ENCODE data around the gene SMG9.

SMG9 gene

DNA sequence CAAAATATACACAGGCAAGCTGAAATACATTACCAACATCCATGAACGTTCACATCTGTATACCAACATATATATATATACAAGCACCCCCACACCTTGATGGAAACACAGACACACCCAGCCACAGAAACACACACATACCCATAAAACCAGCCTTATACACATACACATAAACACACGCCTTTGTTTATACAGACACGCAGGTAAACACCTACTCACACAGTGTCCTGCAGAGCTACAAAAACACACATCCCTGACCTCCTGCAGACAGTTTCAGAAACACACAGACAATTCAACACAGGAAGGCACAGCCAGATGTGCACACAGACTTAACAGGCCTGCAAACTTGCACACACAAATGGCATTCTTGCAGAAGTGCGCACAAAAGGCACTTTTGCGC is 60.2 kb downstream of the SMG9 start:
- H3K27ac ChIP-seq, result no peak overlapping the region
- peaks cover 0 to 32% (median 7%) of the 10 kb centered on the region in 10 experiments; a peak in 18 of 20 replicates for H3K4me1 ChIP-seq
- no peaks in the 10 kb centered on the region for H4K20me1 ChIP-seq
- no peak overlapping the region for H3K4me3 ChIP-seq
- no peak for TF ChIP-seq Cebpa-rat (IDR thresholded peaks at IDR 0.05)
- H3K27me3 ChIP-seq, result no peaks in the 10 kb centered on the region
- 0 out of 22 replicates have a peak, but pooled peaks cover 0 to 7% (median 0%) of the 10 kb centered on the region in 11 experiments for H3K36me3 ChIP-seq
- peaks cover 39 to 54% (median 46%) of the 10 kb centered on the region in 11 experiments for H3K9me3 ChIP-seq (replicated peaks in 1 of 11)
- H3K4me2 ChIP-seq, result no peak overlapping the region
- H3K9ac ChIP-seq, result no peak overlapping the region

DNA sequence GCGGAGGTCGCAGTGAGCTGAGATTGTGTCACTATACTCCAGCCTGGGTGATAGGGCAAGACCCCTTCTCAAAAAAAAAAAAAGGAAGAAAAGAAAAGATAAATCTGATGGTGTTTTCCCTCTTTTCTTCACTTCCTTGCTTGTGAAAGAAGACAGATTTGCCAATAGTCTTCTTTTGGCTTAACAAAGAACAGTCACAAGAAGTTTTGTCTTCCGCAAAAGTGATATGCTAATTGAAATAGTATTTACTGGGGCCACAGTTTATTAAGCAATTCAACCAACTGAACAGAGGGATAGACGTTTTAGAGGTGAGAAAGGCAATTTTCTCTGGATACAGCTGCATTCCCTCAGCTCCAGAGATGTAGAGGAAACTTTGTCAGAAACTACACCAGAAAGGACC is 61.9 kb downstream of the SMG9 start:
- no peak for TF ChIP-seq Cebpa-rat (IDR thresholded peaks at IDR 0.05)
- Histone ChIP-seq H3K9me3 (replicated peaks in 1 of 11) (peaks cover 39 to 54% (median 46%) of the 10 kb centered on the region in 11 experiments), H3K4me3 (no peak overlapping the region), H3K27me3 (no peaks in the 10 kb centered on the region), H3K36me3 (0 out of 22 replicates have a peak, but pooled peaks cover 0 to 7% (median 0%) of the 10 kb centered on the region in 11 experiments), H3K27ac (peak overlapping the region in 3 of 11 experiments; percentile 14 to 50 (median 18); a peak in 3 of 22 replicates), H3K4me1 (peaks cover 0 to 33% (median 0%) of the 10 kb centered on the region in 10 experiments; a peak in 4 of 20 replicates), H4K20me1 (no peaks in the 10 kb centered on the region), H3K4me2 (peak overlapping the region in 2 of 11 experiments; percentile 46 to 62; a peak in 4 of 22 replicates), H3K9ac (peak overlapping the region in 1 of 11 experiments; percentile 27; a peak in 1 of 22 replicates)

DNA sequence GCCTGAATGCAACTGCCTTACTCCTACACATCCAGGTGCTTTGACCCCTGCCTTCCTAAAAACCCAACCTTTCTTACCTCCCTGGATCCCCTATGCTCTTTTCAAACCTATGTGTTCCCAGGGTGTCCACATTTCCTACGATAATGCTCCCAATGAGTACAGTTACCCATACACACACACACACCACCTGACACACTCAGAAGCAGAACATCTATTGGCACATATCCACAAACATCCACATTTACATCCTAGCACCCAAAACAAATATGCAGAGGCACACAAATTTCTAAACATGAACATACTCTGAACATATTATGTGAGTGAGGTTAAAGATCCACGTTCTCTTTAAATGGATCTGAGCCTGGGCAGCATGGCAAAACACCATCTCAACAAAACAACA is 62.4 kb downstream of the SMG9 start:
- Histone ChIP-seq H3K27ac (peak overlapping the region in 3 of 11 experiments; percentile 14 to 50 (median 18); a peak in 3 of 22 replicates), H3K4me1 (peaks cover 0 to 38% (median 0%) of the 10 kb centered on the region in 10 experiments; a peak in 4 of 20 replicates), H3K4me2 (peak overlapping the region in 2 of 11 experiments; percentile 46 to 62; a peak in 2 of 22 replicates), H4K20me1 (no peaks in the 10 kb centered on the region), H3K36me3 (0 out of 22 replicates have a peak, but pooled peaks cover 0 to 7% (median 0%) of the 10 kb centered on the region in 11 experiments), H3K9ac (no peak overlapping the region), H3K9me3 (replicated peaks in 1 of 11) (peaks cover 39 to 54% (median 46%) of the 10 kb centered on the region in 11 experiments), H3K4me3 (no peak overlapping the region), H3K27me3 (no peaks in the 10 kb centered on the region)
- TF ChIP-seq Cebpa-rat (IDR thresholded peaks at IDR 0.05), result no peak

DNA sequence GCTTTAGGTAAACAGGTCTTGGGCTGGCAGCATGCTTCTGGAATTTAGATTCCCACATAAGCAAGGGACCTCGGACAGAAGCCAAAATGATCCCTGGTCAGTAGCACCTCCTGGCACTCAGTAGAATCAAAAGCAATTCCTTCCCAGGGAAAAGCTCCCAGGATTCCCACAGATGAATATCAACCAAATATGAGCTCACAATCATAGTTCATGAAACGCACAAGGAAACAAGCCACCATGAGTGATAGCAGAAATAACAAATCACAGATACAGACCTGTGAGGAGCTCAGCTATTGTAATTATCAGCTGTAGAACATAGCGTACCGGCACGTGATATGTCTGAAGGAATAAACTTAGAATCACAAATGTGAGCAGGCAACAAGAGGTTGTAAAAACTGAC is 63.0 kb downstream of the SMG9 start:
- Histone ChIP-seq H3K27me3 (no peaks in the 10 kb centered on the region), H3K9me3 (replicated peaks in 1 of 11) (peaks cover 38 to 48% (median 44%) of the 10 kb centered on the region in 11 experiments), H3K27ac (no peak overlapping the region), H3K36me3 (0 out of 22 replicates have a peak, but pooled peaks cover 0 to 7% (median 0%) of the 10 kb centered on the region in 11 experiments), H3K4me1 (peaks cover 0 to 41% (median 0%) of the 10 kb centered on the region in 10 experiments; a peak in 4 of 20 replicates), H3K9ac (no peak overlapping the region), H4K20me1 (no peaks in the 10 kb centered on the region), H3K4me2 (no peak overlapping the region), H3K4me3 (no peak overlapping the region)
- no peak for TF ChIP-seq Cebpa-rat (IDR thresholded peaks at IDR 0.05)

DNA sequence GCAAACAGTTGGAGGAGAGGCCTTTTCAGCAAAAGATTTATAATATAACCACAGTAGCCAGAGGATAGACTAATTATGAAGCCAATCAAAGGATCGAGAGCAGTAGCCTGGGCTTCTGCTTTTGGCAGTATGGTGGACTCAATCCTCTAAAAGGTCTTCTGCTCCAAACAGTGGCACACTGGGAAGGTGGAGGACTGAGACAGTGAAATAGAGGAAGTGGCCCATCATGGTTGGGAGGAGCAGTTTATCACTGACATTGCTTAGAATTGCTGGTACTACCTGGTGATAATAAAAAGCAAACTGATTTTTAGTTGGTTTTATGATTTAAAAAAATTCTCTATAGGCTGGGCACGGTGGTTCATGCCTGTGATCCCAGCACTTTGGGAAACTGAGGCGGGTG is 63.9 kb downstream of the SMG9 start:
- Histone ChIP-seq H3K4me2 (no peak overlapping the region), H4K20me1 (no peaks in the 10 kb centered on the region), H3K36me3 (0 out of 22 replicates have a peak, but pooled peaks cover 0 to 7% (median 0%) of the 10 kb centered on the region in 11 experiments), H3K9ac (no peak overlapping the region), H3K27ac (no peak overlapping the region), H3K27me3 (no peaks in the 10 kb centered on the region), H3K4me3 (no peak overlapping the region), H3K9me3 (replicated peaks in 1 of 11) (peaks cover 30 to 40% (median 36%) of the 10 kb centered on the region in 11 experiments), H3K4me1 (peaks cover 0 to 41% (median 0%) of the 10 kb centered on the region in 10 experiments; a peak in 4 of 20 replicates)
- TF ChIP-seq Cebpa-rat (IDR thresholded peaks at IDR 0.05), result no peak

DNA sequence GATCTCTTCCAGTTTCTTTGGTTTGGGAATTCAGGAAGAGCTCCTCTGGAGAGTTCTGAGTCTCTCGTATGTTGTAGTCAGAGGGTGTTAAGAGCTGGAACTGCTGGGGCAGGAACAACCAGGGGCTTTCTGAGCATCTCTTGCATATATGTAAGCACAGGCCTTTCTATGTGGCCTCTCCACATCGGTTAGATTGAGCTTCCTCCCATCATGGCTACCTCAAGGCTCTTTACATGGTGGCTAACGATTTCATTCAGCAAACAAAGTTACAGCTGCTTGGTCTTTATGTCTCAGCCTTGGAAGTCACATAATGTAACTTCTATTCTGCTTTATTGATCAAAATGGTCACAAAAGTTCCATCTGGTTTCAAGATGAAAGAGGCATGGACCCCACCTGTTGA is 64.3 kb downstream of the SMG9 start:
- Histone ChIP-seq H3K27ac (no peak overlapping the region), H4K20me1 (no peaks in the 10 kb centered on the region), H3K36me3 (0 out of 22 replicates have a peak, but pooled peaks cover 0 to 7% (median 0%) of the 10 kb centered on the region in 11 experiments), H3K4me1 (peaks cover 0 to 41% (median 0%) of the 10 kb centered on the region in 10 experiments; a peak in 4 of 20 replicates), H3K27me3 (no peaks in the 10 kb centered on the region), H3K9ac (no peak overlapping the region), H3K9me3 (replicated peaks in 1 of 11) (peaks cover 30 to 35% (median 32%) of the 10 kb centered on the region in 11 experiments), H3K4me3 (no peak overlapping the region), H3K4me2 (no peak overlapping the region)
- TF ChIP-seq Cebpa-rat (IDR thresholded peaks at IDR 0.05), result no peak

DNA sequence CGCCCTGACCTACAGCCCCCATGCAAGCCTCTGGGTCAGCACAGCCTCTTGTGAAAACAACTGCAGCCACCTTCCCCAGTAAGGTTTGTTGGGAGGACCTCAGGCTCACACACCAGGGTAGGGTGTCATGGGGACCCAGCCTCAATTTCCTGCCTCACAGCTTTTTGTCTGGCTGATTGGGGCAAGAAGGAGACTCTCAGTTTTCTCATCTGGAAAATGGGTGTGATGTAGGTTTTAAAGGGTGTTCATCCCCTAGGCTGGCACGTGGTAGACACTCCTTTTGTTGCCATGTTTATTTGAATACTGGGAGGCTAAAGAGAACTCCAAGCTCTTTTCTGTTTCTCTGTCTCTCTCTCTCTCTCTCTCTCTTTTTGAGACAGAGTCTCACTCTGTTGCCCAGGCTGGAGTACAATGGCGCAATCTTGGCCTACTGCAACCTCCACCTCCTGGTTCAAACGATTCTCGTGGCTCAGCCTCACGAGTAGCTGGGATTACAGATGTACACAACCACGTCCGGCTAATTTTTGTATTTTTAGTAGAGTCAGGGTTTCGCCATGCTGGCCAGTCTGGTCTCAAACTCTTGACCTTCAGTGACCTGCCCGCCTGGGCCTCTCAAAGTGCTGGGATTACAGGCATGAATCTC is 66.6 kb downstream of the SMG9 start:
- Histone ChIP-seq H3K27ac (peak overlapping the region in 1 of 11 experiments; percentile 11; a peak in 1 of 22 replicates), H3K9ac (no peak overlapping the region), H3K4me1 (peaks cover 0 to 41% (median 0%) of the 10 kb centered on the region in 10 experiments; a peak in 8 of 20 replicates), H4K20me1 (no peaks in the 10 kb centered on the region), H3K36me3 (0 out of 22 replicates have a peak, but pooled peaks cover 0 to 7% (median 0%) of the 10 kb centered on the region in 11 experiments), H3K27me3 (no peaks in the 10 kb centered on the region), H3K4me2 (peak overlapping the region in 2 of 11 experiments; percentile 4 to 17; a peak in 2 of 22 replicates), H3K4me3 (no peak overlapping the region), H3K9me3 (replicated peaks in 1 of 11) (peaks cover 28 to 34% (median 30%) of the 10 kb centered on the region in 11 experiments)
- no peak; a peak in 1 of 22 replicates for TF ChIP-seq Cebpa-rat (IDR thresholded peaks at IDR 0.05)

DNA sequence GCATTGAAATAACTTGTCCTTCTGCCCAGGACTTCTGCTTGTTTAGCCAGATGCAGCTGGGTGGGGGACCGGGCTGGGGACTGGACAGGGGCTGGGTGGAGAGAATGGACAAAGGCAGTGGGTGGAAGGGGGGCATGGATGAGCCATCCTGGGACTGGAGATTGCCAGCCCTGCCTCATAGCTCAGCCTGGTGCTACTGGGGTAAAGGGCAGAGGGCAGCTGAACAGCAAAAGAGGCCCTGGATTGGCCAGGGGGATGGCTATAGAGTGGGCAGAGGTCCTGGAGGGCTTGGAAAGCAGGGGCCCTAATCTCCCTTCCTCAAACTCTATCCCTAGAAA is 67.1 kb downstream of the SMG9 start:
- peak overlapping the region in 1 of 11 experiments; percentile 11; a peak in 1 of 22 replicates for H3K27ac ChIP-seq
- no peak overlapping the region for H3K4me3 ChIP-seq
- H3K9me3 ChIP-seq (replicated peaks in 1 of 11), result peaks cover 28 to 32% (median 30%) of the 10 kb centered on the region in 11 experiments
- H3K27me3 ChIP-seq, result no peaks in the 10 kb centered on the region
- peaks cover 0 to 36% (median 0%) of the 10 kb centered on the region in 10 experiments; a peak in 8 of 20 replicates for H3K4me1 ChIP-seq
- H3K4me2 ChIP-seq, result peak overlapping the region in 2 of 11 experiments; percentile 4 to 17; a peak in 2 of 22 replicates
- TF ChIP-seq Cebpa-rat (IDR thresholded peaks at IDR 0.05), result no peak
- 0 out of 22 replicates have a peak, but pooled peaks cover 0 to 7% (median 0%) of the 10 kb centered on the region in 11 experiments for H3K36me3 ChIP-seq
- no peak overlapping the region for H3K9ac ChIP-seq
- H4K20me1 ChIP-seq, result no peaks in the 10 kb centered on the region

DNA sequence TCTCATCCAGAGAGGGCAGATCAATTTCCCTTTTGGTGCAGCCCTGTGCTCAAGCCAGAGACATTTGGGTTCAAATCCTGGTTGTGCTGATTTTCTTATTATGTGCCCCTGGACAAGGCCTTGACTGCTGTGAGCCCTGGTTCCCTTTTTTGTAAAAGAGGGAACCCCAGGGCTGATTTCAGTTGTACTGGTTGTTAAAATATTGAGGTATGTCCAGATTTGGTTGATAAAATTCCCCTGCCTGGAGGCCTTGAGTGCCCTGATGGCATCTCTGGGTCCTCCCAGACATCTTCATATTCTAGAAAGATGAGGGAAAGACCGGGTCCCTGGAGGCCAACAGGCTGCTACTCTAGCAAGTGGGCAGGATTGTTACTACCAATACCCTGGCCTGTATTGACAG is 70.4 kb downstream of the SMG9 start:
- no peaks in the 10 kb centered on the region for H4K20me1 ChIP-seq
- no peaks in the 10 kb centered on the region for H3K27me3 ChIP-seq
- H3K27ac ChIP-seq, result peak overlapping the region in 2 of 11 experiments; percentile 19 to 23; a peak in 2 of 22 replicates
- H3K36me3 ChIP-seq, result no peaks in the 10 kb centered on the region
- peak overlapping the region in 2 of 11 experiments; percentile 2 to 48; a peak in 1 of 22 replicates for H3K9ac ChIP-seq
- no peak for TF ChIP-seq Cebpa-rat (IDR thresholded peaks at IDR 0.05)
- H3K4me1 ChIP-seq, result peaks cover 0 to 29% (median 0%) of the 10 kb centered on the region in 10 experiments; a peak in 7 of 20 replicates
- no peak overlapping the region for H3K4me3 ChIP-seq
- H3K4me2 ChIP-seq, result peak overlapping the region in 2 of 11 experiments; percentile 29 to 53; a peak in 3 of 22 replicates
- no peaks in the 10 kb centered on the region for H3K9me3 ChIP-seq (replicated peaks in 1 of 11)

All from BLaER1 treated with 17β-estradiol and CSF1 and Interleukin-3, amounts not matched to agents 10 nM and 100 nM (cell line).